ENCODE data around the gene CDYL.
A peak's percentile ranks its signal among the peaks of the same experiment; 100 is the strongest.

The CDYL gene, protein sequence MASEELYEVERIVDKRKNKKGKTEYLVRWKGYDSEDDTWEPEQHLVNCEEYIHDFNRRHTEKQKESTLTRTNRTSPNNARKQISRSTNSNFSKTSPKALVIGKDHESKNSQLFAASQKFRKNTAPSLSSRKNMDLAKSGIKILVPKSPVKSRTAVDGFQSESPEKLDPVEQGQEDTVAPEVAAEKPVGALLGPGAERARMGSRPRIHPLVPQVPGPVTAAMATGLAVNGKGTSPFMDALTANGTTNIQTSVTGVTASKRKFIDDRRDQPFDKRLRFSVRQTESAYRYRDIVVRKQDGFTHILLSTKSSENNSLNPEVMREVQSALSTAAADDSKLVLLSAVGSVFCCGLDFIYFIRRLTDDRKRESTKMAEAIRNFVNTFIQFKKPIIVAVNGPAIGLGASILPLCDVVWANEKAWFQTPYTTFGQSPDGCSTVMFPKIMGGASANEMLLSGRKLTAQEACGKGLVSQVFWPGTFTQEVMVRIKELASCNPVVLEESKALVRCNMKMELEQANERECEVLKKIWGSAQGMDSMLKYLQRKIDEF

DNA sequence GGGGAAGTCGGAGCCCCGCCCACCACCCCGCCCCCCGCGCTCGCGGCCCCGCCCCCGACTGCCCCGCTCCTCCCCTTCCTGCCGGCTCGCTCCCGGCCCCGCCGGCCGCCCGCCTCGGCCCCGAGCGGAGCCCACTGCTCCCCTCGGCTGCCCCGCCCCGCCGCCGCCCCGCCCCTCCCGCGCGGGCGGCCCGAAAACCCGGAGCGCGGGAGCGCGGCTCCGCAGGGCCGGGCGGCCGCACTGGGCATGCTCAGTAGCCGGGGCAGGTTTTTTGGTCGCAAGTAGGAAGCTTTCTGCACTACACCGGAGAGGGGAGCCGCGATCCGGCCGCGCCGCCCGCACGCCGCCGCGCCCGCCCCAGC lies at the start of gene CDYL:
Gene CDYL, plus strand, starts transcription at position 274 of the 362 bp plus-strand sequence. CDS start 380 bp downstream, outside the sequence.
- DNase-seq (ENCODE audit: low spot score), result peak; percentile 79

DNA sequence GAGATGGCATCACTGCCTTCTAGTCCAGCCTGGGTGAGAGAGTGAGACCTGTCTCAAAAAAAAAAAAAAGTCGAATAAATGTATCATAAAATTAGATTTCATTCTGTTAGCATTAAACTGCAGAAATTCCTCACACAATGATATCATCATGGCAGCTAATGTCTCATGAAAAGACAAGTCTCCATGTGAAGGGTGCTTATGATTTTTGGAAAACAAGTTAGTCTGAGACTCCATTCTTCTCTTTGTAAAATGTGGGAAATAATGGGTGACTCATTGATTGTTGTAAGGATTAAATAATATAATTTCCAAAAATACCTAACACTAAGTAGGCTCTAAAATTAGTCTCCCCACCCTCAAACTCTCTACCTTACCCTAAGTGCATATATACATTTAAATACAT lies 49.6 kb upstream of the CDYL start:
- no peak for DNase-seq (ENCODE audit: low spot score)

DNA sequence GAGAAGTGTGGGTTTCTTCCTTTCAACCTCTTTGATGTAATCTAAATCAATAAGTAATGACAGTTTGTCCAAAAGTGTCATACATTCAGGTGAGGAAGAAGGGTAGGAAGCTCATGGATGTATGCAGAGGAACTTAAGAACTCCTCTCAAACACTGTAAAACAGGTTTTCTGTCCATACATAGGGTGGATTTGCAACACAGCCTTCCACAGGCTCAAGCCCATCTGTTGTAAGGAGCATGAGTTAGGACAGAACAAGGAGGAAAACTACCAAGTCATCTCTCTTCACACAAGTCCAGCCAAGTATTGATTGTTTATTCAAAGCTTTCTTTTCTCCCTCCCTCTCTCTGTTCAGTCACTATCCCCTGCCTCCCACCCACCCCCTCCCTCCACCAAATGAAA lies 49.0 kb upstream of the CDYL start:
- DNase-seq (ENCODE audit: low spot score), result no peak

DNA sequence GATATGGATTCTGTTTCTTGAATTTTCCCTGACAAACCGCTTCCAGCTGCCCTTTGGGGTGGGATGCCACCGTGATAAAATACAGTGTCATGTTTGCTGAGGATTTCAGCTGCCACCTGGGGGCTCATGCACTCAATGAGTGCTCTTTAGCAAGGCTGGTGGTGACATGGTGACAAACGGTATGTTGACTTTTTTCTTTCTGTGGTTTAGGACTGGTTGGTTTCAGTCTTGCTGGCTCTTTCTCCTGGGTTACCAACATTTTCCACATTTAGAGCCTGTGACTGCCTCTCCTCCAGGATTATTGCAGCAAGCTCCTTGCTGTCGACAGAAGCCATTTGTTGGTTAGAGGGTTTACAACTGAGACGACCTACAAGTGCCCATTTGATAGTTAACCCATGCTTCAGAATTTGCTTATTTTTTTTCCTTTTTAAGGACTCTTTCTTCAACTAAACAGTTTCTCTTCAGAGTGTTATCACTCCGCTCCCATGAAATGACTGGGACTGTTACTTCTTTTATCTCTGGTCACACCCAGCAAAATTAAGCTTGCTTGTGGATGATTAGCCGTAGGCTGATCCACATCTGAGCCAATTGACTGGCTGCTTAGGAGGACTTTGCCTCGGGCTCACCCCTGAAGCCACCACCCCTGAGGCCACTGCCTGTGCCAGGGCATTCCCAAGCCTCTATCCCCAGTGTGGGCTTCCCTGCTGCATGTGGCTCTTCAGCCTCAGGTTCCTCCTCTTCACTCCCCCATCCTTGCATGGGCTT lies 48.4 kb upstream of the CDYL start:
- peak; percentile 15 for DNase-seq (ENCODE audit: low spot score)

DNA sequence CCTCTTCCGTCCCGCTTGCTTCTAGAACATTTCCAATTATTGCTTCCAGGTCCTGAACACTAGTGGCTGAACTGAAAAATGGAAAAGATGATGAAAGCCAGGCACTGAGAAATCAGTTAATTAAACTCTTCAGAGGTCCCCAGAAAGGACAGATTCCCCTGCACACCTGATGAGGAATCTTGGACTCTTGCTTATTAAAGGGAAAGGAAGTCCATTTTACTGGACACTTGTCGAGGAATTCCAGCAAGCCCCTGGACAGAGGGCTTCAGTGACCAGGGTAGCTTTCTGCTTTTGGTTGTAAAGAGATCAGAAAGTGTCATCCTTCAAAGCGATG lies 47.8 kb upstream of the CDYL start:
- DNase-seq (ENCODE audit: low spot score), result no peak

DNA sequence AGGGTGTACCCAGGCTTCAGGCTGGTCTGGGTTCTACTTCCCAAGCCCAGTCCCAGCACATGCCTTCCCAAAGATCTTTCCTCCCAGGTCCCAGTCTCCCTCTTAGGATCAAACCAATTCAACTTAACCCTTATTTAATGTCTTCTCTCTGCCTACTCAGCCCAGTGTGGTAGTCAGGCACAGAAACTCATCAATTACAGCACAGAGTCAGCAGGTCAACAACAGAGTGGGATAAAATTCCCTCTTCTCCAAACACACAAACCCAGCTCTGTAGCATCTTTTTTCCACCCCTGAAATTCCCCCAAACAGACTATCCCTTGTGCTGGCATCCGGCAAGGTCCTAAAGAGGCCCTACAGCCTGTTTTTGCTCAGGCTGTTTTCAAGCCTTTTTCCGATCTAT lies 47.3 kb upstream of the CDYL start:
- DNase-seq (ENCODE audit: low spot score), result no peak

DNA sequence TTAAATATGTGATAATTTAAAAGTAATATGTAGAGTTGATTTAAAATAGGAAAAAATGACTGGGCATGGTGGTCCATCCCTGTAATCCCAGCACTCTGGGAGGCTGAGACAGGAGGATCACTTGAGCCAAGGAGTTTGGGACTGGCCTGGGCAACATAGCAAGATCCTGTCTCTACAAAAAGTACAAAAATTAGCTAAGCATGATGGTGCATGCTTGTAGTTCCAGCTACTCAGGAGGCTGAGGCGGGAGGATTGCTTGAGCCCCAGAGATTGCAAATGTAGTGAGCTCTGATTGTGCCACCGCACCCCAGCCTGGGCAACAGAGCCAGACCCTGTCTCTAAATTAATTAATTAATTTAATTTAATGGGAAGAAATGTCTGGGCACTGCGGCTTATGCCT lies 44.2 kb upstream of the CDYL start:
- DNase-seq (ENCODE audit: low spot score), result no peak

DNA sequence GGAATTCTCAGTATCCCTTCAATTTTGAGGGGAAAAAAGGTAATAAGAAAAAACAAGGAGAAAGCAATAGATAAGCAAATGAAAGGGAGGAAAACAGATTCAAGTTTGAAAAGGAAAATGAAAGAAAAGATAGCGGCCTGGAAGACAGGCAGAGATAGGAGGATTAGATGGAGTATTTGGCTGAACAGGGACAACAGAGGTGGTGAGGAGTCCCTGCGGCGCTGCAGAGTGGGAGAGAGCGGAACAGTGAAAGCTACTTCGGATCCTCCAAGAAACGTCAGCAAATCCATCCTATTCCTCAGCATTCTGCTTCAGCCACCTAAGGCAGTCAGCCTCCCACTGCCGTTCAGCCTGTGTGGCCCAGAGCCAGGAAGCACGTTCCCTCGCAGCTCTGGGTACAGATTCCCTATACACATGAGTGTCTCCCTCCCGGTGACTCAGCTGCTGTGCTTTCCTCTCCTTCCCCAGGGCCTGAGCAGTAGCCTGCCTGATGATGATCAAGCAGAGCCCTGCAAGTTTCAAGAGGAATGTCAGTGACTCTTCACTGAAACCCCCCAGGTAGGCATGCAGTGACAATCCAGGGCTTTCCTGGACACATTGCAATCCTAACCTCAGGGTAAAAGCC lies 43.4 kb upstream of the CDYL start:
- DNase-seq (ENCODE audit: low spot score), result peak; percentile 17

DNA sequence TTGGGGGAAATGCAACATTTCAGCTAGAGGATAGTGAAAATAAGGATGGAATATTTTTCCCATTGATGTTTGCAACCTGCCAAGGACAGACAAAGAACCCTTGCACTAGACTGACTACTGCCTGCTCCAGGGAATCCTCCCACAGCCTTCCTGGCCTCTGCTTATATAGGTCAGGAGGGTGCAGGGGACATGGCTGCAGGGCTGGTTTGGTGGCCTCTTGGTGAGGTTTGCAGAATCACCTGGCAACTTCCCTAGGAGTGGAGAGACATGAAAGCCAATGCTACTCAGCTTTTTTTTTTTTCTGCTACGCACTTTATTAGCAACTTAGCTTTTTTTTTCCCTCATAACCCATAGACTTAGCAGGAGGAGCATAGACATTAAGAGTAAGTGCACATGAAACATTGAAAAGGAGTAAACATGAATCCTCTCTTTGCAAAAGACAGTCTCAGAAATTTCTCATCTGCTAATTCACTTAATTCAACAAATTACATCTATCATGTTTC lies 39.8 kb upstream of the CDYL start:
- DNase-seq (ENCODE audit: low spot score), result no peak

DNA sequence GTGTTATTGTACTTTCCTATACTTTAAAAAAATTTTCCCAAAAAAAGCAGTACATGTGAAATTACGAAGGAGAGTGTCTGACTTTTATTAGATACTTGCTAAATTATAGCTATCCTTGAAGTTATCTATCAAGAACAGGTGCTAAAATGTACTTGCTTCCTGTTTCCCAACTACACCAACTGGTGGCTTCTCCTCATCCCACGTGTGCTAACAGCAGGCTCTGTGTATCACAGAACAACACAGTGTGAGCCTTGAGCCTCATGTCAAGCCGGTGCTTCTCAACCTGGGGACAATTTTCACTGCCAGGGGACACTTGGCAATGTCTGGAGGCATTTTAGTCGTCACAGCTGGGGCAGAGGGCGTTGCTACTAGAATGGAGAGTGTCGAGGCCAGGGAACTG lies 36.2 kb upstream of the CDYL start:
- no peak for DNase-seq (ENCODE audit: low spot score)

DNA sequence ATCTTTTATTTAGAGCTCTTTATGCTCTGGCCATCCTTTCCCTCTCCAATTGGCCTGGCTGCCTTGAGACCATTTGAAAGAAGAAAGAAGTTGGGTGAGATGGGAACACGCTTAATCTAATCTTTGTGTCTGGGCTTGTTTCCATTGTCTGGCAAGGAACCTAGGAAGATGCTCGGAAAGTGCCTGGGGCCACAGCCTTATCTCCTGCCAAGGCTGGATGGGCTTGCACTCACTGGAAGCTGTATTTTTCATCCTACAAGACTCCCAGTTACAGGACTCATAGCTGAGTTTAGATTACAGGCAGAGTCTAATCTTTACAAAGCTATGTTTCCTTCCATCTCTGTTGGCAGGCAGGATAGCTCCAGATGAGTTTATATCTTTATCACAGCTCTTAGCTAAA lies 33.1 kb upstream of the CDYL start:
- DNase-seq (ENCODE audit: low spot score), result no peak

DNA sequence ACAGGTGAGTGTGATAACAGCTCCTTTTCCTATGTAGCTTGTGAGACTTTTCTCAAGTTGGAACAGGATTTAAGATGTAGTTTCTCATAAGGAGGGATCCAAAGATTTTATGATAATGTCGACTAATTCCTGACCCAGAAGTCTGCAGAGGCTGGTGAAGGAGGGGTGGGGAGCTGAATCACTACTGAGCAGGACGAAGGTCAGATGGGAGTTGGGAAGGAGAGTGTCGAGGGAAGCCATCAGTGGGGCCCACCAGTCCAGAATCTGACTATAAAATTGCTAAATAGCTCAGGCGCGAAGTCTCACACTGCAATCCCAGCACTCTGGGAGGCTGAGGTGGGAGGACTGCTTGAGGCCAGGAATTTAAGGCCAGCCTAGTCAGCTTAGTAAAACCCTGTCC lies 32.3 kb upstream of the CDYL start:
- DNase-seq (ENCODE audit: low spot score), result no peak

DNA sequence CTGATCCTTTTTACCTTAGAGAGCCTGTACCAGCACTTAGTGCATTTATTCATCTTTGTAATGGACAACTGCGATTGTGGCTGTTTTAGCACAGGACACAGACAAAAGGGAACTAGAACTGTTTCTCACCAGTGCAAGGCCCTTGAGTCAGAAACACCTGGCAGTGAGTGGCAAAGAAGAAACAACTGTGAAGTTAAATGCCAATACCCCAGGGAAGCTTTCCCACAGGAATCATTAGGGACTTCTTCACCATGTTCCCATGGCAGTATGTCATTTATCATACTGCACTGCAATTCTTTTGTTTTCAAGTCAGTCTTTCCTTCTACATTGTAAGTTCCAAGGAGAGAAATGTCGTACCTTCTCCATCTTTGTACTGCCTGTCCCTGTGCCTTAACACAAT lies 28.6 kb upstream of the CDYL start:
- no peak for DNase-seq (ENCODE audit: low spot score)

DNA sequence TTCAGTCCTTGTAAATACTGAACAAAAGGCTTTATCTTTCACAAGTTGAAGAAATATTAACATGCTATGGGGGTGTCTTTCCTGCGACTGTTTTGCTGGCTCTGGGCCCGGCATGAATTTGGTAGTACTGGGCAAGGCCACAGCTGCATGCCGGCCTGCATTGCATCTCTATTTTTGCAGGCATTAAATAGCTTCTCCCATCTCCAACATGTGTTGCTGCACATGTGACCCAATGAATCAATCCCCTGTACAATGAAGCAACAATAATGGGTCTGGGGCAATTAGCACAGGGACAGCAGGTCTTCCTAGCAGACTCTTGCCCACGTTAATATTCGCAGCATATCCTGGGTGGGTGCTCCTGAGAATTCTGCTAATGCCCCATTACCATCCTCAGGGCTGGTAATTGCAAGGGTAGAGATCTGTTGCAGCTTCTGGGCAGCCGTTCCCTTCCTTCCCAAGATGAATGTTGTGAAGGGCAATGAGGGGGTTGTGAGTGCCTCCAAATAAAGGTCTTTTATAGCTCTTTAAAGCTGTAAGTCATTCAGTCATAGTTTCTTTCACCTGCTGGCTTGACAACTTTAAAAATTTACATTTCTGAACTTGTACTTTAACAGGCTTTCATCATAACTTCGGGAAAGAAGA lies 24.3 kb upstream of the CDYL start:
- no peak for DNase-seq (ENCODE audit: low spot score)

DNA sequence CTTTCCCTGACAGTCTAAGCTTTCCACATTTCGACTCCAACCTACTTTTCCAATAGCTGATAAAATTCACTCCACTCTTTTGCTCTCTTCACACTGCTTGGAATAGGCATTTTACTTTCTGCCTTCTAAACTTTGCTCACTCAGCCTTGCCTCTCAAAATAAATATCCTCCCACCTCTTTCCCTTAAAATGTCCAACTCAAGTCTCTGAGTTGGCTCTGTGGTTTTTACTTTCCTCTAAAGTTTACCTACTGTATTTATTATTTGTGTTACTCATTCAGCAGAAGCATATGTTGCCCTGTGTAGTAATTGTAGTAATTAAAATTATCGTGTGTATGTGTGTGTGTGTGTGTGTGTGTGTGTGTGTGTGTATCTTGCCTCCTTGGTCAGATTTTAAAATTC lies 20.0 kb upstream of the CDYL start:
- no peak for DNase-seq (ENCODE audit: low spot score)

DNA sequence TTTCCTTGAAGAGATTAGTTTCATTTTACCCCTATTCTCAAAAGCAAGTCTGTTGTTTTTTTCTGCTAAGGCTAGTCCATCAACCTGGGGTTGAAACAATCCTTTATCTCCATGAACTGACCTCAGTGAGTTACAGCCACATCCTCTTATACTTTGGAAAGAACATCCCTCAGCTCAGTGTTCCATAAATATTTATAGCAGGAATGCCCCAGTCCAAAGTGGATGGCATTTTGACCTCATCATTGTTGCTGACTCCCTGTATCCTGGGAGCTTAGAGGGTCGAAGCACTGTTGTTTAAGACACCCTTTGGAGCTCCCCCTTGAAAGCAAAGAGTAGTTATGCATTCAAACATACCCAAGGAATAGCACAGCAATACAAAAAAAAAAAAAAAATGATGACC lies 16.2 kb upstream of the CDYL start:
- DNase-seq (ENCODE audit: low spot score), result no peak

DNA sequence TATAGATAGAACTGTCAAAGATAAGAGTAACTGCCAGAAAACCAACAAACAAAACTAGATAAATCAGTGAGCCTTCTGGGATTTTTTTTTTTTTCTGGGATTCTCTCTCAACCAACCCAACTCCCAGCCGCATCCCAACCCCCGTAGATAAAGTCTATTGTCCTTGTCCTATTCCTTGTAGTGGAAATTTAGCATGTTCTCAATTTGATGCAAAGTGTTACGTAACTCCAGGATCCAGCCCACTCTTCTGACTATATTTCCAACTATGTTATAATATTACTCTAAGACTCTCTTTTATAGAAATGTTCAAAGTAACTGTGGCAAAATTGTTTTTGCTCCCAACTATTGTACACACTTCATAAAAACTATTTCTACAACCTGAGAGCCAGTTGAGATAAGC lies 15.4 kb upstream of the CDYL start:
- DNase-seq (ENCODE audit: low spot score), result no peak

DNA sequence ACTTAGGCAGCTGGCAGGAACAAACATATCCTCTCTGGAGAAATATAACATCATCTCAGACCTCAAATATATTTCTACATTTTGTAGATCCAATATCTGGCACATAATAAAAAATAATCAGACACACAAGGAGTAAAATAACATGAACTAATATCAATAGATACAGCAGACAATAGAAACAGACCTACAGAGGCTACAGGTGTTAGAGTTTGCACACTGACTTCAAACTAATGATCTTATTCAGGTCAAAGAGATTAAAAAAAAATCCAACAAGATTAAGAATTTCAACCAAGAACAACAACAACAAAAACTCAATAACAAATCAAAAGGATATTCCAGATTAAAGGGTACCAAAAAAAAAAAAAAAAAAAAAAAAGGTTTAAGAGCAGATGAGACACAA lies 13.9 kb upstream of the CDYL start:
- DNase-seq (ENCODE audit: low spot score), result no peak

DNA sequence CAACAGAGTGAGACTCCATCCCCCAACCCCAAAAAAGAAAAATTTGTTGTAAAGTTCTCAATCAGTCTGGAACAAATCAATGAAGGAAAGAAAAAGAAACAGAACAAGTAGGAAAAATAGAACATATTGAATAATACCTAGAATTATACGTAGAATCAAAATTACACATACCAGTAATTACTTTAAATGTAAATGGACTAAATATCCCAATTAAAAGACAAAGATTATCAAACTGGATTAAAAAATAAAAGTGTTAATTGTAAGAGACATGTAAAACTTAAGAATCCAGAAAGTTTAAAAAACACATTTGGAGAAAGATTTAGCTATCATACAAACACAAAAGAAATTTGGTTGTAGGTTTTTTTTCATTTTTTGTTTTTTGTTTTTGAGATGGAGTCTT lies 12.3 kb upstream of the CDYL start:
- no peak for DNase-seq (ENCODE audit: low spot score)

DNA sequence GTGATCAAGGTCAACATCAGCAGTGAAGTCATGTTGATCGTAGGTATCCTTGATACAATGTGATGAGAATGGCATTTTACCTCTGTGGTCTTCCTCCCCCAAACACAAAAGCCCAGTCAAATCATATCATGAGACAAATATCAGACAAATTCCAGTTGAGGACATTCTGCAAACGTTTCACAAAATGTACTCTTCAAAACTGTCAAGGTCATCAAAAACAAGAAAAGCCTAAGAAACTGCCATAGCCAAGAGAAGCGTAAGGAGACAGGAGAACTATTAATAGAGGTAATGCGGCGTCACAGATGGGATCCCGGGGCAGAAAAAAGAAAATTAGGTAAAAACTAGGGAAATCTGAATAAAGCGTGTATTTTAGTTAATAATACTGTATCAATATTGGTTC lies 7.4 kb upstream of the CDYL start:
- no peak for DNase-seq (ENCODE audit: low spot score)

DNA sequence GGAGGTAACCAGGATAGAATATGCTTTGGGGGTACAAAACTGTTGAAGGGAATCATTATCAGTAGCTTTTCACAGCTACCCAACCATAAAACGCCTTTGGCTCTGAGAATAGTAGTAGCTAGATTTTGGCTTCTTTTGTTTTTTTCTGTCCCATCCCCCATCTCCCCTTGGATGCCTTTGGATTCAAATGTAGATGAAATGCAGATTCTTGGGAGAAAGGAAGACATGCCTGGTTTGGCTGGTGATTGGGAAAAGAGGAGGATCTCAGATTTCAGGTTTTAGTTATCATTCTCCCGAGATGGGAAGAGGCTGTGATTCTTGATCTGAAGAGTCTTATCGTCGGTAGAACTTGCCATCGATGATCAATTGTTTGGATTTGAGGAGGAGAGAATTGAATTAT lies 3.5 kb upstream of the CDYL start:
- DNase-seq (ENCODE audit: low spot score), result no peak

DNA sequence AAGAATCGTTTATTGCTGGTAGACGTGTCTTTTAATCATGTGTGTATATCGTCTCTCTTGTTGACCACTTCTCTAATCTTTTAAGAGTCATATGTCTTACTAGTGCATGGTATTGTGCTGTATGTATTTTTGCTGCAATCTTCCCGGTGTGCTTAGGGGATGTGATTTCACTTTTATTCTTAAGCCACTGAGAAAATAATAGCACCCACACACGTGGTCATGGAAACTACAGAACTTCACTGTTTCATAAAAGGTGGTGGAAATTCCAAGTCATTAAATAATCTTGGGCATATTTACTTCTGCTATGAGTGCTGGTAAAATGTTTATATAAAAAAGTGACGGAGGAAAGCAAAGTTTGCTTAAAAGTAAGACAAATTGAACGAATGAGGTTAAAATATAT lies 3.0 kb upstream of the CDYL start:
- no peak for DNase-seq (ENCODE audit: low spot score)

Data from HuH-7 (cell line).